GM21717 (cell line): Measurements from ENCODE around the gene HPN.
"Not testable (repeated sequence)": the region's sequence is repeated elsewhere in the genome, so short reads cannot be mapped to it uniquely, and the experiment has no call there.

Experiments
- ATAC-seq: cut with Tn5 transposase; IDR thresholded peaks from one replicate; pipeline ENCODE4 v1.9.1; 2021; ENCODE audit warnings: mild to moderate bottlenecking, moderate library complexity; ENCODE audit not compliant: unreplicated experiment

The HPN gene

GRCh38 chr19:35008891-35009341 is 32.6 kb upstream of the HPN start:
- ATAC-seq: no peak

- ATAC-seq: no peak
Measured at GRCh38 chr19:35009424-35010415, 31.8 kb upstream of the HPN start.

- no peak for ATAC-seq
Measured at GRCh38 chr19:35011091-35011689, 30.3 kb upstream of the HPN start.

GRCh38 chr19:35011737-35012682 is 29.5 kb upstream of the HPN start:
- no peak for ATAC-seq

- no peak for ATAC-seq
Measured at GRCh38 chr19:35013041-35013819, 28.3 kb upstream of the HPN start.

GRCh38 chr19:35013820-35014754 is 27.4 kb upstream of the HPN start:
- no peak for ATAC-seq

- not testable (repeated sequence) for ATAC-seq
Measured at GRCh38 chr19:35014774-35015173, 26.7 kb upstream of the HPN start.

GRCh38 chr19:35015270-35015953 is 26.1 kb upstream of the HPN start:
- ATAC-seq: no peak

GRCh38 chr19:35015954-35016351 is 25.6 kb upstream of the HPN start:
- ATAC-seq: no peak

- no peak for ATAC-seq
Measured at GRCh38 chr19:35017507-35017906, 24.0 kb upstream of the HPN start.

- ATAC-seq: no peak
Measured at GRCh38 chr19:35018379-35018778, 23.1 kb upstream of the HPN start.

GRCh38 chr19:35019144-35019543 is 22.4 kb upstream of the HPN start:
- no peak for ATAC-seq

- ATAC-seq: no peak
Measured at GRCh38 chr19:35021016-35021415, 20.5 kb upstream of the HPN start.

GRCh38 chr19:35021596-35021995 is 19.9 kb upstream of the HPN start:
- ATAC-seq: no peak

- no peak for ATAC-seq
Measured at GRCh38 chr19:35022460-35022859, 19.1 kb upstream of the HPN start.

- no peak for ATAC-seq
Measured at GRCh38 chr19:35023428-35023827, 18.1 kb upstream of the HPN start.

GRCh38 chr19:35024095-35024494 is 17.4 kb upstream of the HPN start:
- no peak for ATAC-seq

- ATAC-seq: no peak
Measured at GRCh38 chr19:35025969-35026368, 15.6 kb upstream of the HPN start.

- no peak for ATAC-seq
Measured at GRCh38 chr19:35026418-35026817, 15.1 kb upstream of the HPN start.
